HL-60 (cell line): ENCODE results near the gene SMG7.

Experiments
- CTCF ChIP-seq: IDR thresholded peaks from one replicate; pipeline ENCODE4 v1.5.1; 2011; ENCODE audit warnings: low read length, control low read depth, inconsistent platforms; ENCODE audit not compliant: insufficient read depth
- GABPA ChIP-seq: IDR thresholded peaks from 2 replicates; pipeline ENCODE4 v1.6.1; 2012; ENCODE audit warnings: low read depth
- POLR2AphosphoS5 ChIP-seq: IDR thresholded peaks from 2 replicates; pipeline ENCODE4 v1.6.1; 2012; ENCODE audit warnings: low read depth
- REST ChIP-seq: IDR thresholded peaks from 2 replicates; pipeline ENCODE4 v1.6.1; 2012; ENCODE audit warnings: low read depth; ENCODE audit not compliant: insufficient replicate concordance

- TF ChIP-seq CTCF (no peak), POLR2AphosphoS5 (no peak), REST (no peak), GABPA (no peak)
Measured at GRCh38 chr1:183598386-183598785, 126.1 kb downstream of the SMG7 start.
